Measurements from ENCODE around the gene SOX18. TPM values are rescaled to one million over a fixed set of nuclear protein-coding genes. Genes with fewer than 3 reads are reported as not detected.

SOX18 gene
- total RNA-seq, 6 donors from 2014 or later = 6.3 to 138 (median 37.7) TPM

GRCh38 chr20:64075556-64075955 is 26.1 kb upstream of the SOX18 start:
- no peak for ATAC-seq (ENCODE audit: low FRiP score in 2 of 2)
- 90 to 97% methylated on average over 11 to 12 of the region's 12 CpGs for WGBS, 2 donors
- TF ChIP-seq POLR2AphosphoS5 (IDR thresholded peaks at IDR 0.05) (no peak), POLR2A (IDR thresholded peaks at IDR 0.05) (no peak), EP300 (IDR thresholded peaks at IDR 0.05) (no peak), CTCF (IDR thresholded peaks at IDR 0.05) (no peak)

GRCh38 chr20:64074963-64075362 is 25.5 kb upstream of the SOX18 start:
- H3K27ac ChIP-seq = no peak overlapping the region
- H3K9me3 ChIP-seq = no peaks in the 10 kb centered on the region
- DNase-seq (peak in 1 of 2 donors; percentile 28), ATAC-seq (ENCODE audit: low FRiP score in 2 of 2) (no peak)
- WGBS, 2 donors = 98 to 100% methylated on average over 8 of the region's 8 CpGs
- H3K27me3 ChIP-seq = no peaks in the 10 kb centered on the region
- TF ChIP-seq POLR2AphosphoS5 (IDR thresholded peaks at IDR 0.05) (no peak), CTCF (IDR thresholded peaks at IDR 0.05) (no peak), POLR2A (IDR thresholded peaks at IDR 0.05) (no peak), EP300 (IDR thresholded peaks at IDR 0.05) (no peak)
- no peak overlapping the region for H3K4me3 ChIP-seq
- H3K4me1 ChIP-seq = peaks cover 12 to 32% (median 19%) of the 10 kb centered on the region in 4 donors
- peaks cover 0 to 41% (median 24%) of the 10 kb centered on the region in 4 donors for H3K36me3 ChIP-seq

More at GRCh38 chr20:64075556-64075955, 26.1 kb upstream of the SOX18 start:
- no peak for DNase-seq
- Histone ChIP-seq H3K4me1 (peaks cover 12 to 37% (median 21%) of the 10 kb centered on the region in 4 donors), H3K9me3 (no peaks in the 10 kb centered on the region), H3K4me3 (no peak overlapping the region), H3K27me3 (no peaks in the 10 kb centered on the region), H3K27ac (no peak overlapping the region), H3K36me3 (peaks cover 0 to 41% (median 24%) of the 10 kb centered on the region in 4 donors)

- H3K9me3 ChIP-seq = no peaks in the 10 kb centered on the region
- ATAC-seq (ENCODE audit: low FRiP score in 2 of 2) = no peak
- H3K4me3 ChIP-seq = no peak overlapping the region
- 90 to 93% methylated on average over 18 to 28 of the region's 28 CpGs for WGBS, 2 donors
- no peaks in the 10 kb centered on the region for H3K27me3 ChIP-seq
- DNase-seq = peak in 1 of 2 donors; percentile 81
- no peak overlapping the region for H3K27ac ChIP-seq
- peaks cover 11 to 35% (median 19%) of the 10 kb centered on the region in 4 donors for H3K4me1 ChIP-seq
- peaks cover 0 to 41% (median 24%) of the 10 kb centered on the region in 4 donors for H3K36me3 ChIP-seq
- TF ChIP-seq POLR2A (IDR thresholded peaks at IDR 0.05) = no peak
- no peak for TF ChIP-seq CTCF (IDR thresholded peaks at IDR 0.05)
- TF ChIP-seq EP300 (IDR thresholded peaks at IDR 0.05) = no peak
- TF ChIP-seq POLR2AphosphoS5 (IDR thresholded peaks at IDR 0.05) = no peak
Observed at GRCh38 chr20:64074184-64074789, 24.8 kb upstream of the SOX18 start.

DNA sequence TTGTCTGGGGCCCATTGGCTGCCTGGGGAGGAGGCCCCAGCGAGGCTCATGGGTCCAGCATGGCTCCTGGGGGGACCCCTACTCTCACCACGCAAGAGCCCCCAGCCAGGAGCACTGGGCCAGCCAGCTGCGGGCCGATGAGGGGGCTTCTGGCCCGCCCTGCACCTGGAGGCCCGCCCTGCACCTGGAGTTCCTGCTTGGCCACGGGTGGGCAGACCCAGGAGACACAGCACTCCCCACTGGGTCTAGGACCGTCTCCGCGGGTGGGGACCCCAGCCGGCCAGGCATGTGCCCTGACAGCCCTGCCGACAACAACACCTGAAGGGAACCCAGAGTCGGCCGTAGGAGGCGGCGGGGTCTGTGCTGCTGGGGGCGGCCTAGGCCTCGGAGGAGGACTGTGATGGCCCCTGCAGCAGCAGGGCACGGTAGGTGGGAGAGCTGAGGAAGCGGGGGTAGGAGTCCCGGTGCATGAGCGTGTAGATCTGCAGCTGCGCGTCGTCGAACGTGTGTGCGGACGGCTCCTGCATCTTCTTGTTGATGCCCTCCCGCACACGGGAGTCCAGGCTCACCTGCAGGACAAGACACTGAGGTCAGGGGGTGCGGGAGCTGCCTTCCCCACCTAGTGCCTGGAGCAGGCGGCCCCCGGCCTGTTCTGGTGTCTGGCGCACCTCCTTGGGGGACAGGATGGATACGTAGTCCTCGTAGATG is 24.2 kb upstream of the SOX18 start:
- no peak overlapping the region for H3K27ac ChIP-seq
- no peaks in the 10 kb centered on the region for H3K9me3 ChIP-seq
- no peaks in the 10 kb centered on the region for H3K27me3 ChIP-seq
- DNase-seq (peak in 1 of 2 donors; percentile 82), ATAC-seq (ENCODE audit: low FRiP score in 2 of 2) (no peak)
- H3K4me1 ChIP-seq = peaks cover 4 to 28% (median 13%) of the 10 kb centered on the region in 4 donors
- TF ChIP-seq EP300 (IDR thresholded peaks at IDR 0.05) (no peak), POLR2A (IDR thresholded peaks at IDR 0.05) (no peak), POLR2AphosphoS5 (IDR thresholded peaks at IDR 0.05) (no peak), CTCF (IDR thresholded peaks at IDR 0.05) (no peak)
- H3K4me3 ChIP-seq = no peak overlapping the region
- 94 to 97% methylated on average over 19 to 35 of the region's 37 CpGs for WGBS, 2 donors
- peaks cover 0 to 41% (median 24%) of the 10 kb centered on the region in 4 donors for H3K36me3 ChIP-seq

Measured in upper lobe of left lung (tissue), 6 donors.